Endothelial cell of hepatic sinusoid (primary cell): ENCODE measurements around the gene SYNJ1.

Experiments
- in situ Hi-C: cut with HindIII; loops from 2 replicates; pipeline ENCODE4 v1.10.0; 2017; ENCODE audit warnings: low sequenced_read_pairs

The SYNJ1 gene

GRCh38 chr21:32584472-32584871, 143.3 kb downstream of the SYNJ1 start:
- in situ Hi-C loops: no loop called here

GRCh38 chr21:32581732-32582131, 146.1 kb downstream of the SYNJ1 start:
- in situ Hi-C loops: no loop called here

GRCh38 chr21:32580949-32581348, 146.9 kb downstream of the SYNJ1 start:
- in situ Hi-C loops: no loop called here
